ENCODE data around the gene SEMA3G.

GRCh38 chr3:52393131-52393807 is 51.6 kb downstream of the SEMA3G start:
- TF ChIP-seq POLR2A (IDR thresholded peaks at IDR 0.05; ENCODE audit: low read length): no peak
- no peak for TF ChIP-seq GATA1 (IDR thresholded peaks at IDR 0.05; ENCODE audit: low read depth, low read length)

Data from erythroblast (primary cell).